Endothelial cell of umbilical vein (primary cell): Measurements from ENCODE around the gene ADI1. TPM values are rescaled to one million over a fixed set of nuclear protein-coding genes. Genes with fewer than 3 reads are reported as not detected.

ENCODE experiments used
- BruUV-seq: library from RNA; stranded (reverse); fragments of 400-500 nt; replicated peaks from 2 replicates; lab custom pipeline; 2021; lab: Mats Ljungman, UMichigan
- CTCF ChIA-PET: fragments of 300-600, 350-600 bp; sonication (Branson Sonifier 250); formaldehyde crosslinking; loops from one replicate; lab custom pipeline; 2021; ENCODE audit warnings: antibody characterized with exemption, inconsistent platforms; lab: Charles Lee
- POLR2A ChIA-PET: fragments of 300-600, 350-600 bp; sonication (Branson Sonifier 250); formaldehyde crosslinking; loops from one replicate; lab custom pipeline; 2021; ENCODE audit warnings: antibody characterized with exemption, inconsistent platforms; lab: Charles Lee
- DNase-seq: peaks from one replicate; pipeline ENCODE4 v3.0.0-alpha.2; 2011; ENCODE audit warnings: low read depth, low spot score
- FAIRE-seq: peaks from 2 replicates; lab custom pipeline; 2011; peaks lifted over from hg19 to GRCh38; lab: Jason Lieb, UNC
- H2AFZ ChIP-seq: 2 replicates; pipeline ENCODE4 v1.6.0; 2012; ENCODE audit warnings: low read depth, low read length, control low read depth, inconsistent platforms
- H3K27ac ChIP-seq: 2 replicates; pipeline ENCODE4 v1.5.1; 2011; ENCODE audit warnings: low read depth, mild to moderate bottlenecking, control low read depth, low read length, moderate library complexity; ENCODE audit not compliant: insufficient read depth
- H3K27me3 ChIP-seq, 2 experiments: 2 replicates each; pipeline versions ENCODE4 v1.6.0 to v1.6.1; 2011; ENCODE audit warnings: low read length in 2 of 2, mixed read lengths in 1 of 2; ENCODE audit not compliant: control insufficient read depth in 2 of 2, insufficient read depth in 2 of 2
- H3K36me3 ChIP-seq, 2 experiments: 2 replicates in 1 of 2; 3 replicates in 1 of 2; pipeline ENCODE4 v1.5.1; 2011; ENCODE audit warnings: low read length in 2 of 2, mild to moderate bottlenecking in 1 of 2, moderate library complexity in 1 of 2; ENCODE audit not compliant: control insufficient read depth in 2 of 2, insufficient read depth in 2 of 2; ENCODE audit errors: extremely low read depth in 1 of 2
- H3K4me1 ChIP-seq: 3 replicates; pipeline ENCODE4 v1.5.1; 2011; ENCODE audit warnings: mild to moderate bottlenecking, low read length; ENCODE audit not compliant: control insufficient read depth, insufficient read depth; ENCODE audit errors: extremely low read depth
- H3K4me2 ChIP-seq: 2 replicates; pipeline ENCODE4 v1.6.1; 2011; ENCODE audit warnings: low read length, control low read depth, mixed read lengths; ENCODE audit not compliant: insufficient read depth
- H3K4me3 ChIP-seq, 3 experiments: fragments of 200-600 bp in 1 of 3; sonication (generic), shearing (Covaris generic) in 1 of 3; replicated peaks in 1 of 3; 2 replicates each; pipeline ENCODE4 v1.5.1; 2011 to 2016; ENCODE audit warnings: control low read depth in 3 of 3, low read length in 3 of 3, mild to moderate bottlenecking in 2 of 3, inconsistent platforms in 1 of 3, low read depth in 1 of 3, moderate library complexity in 1 of 3; ENCODE audit not compliant: insufficient read depth in 1 of 3
- H3K79me2 ChIP-seq: 2 replicates; pipeline ENCODE4 v1.6.0; 2012; ENCODE audit warnings: low read length, inconsistent platforms; ENCODE audit not compliant: control insufficient read depth, insufficient read depth
- H3K9ac ChIP-seq: replicated peaks from 2 replicates; pipeline ENCODE3; 2011; ENCODE audit warnings: low read length, control low read depth; ENCODE audit not compliant: insufficient read depth; ENCODE audit errors: extremely low read depth
- H3K9me1 ChIP-seq: replicated peaks from 3 replicates; pipeline ENCODE4 v1.6.0; 2011; ENCODE audit warnings: mild to moderate bottlenecking, low read length; ENCODE audit not compliant: control insufficient read depth, insufficient read depth; ENCODE audit errors: extremely low read depth
- H3K9me3 ChIP-seq: replicated peaks from 2 replicates; pipeline ENCODE4 v1.5.1; 2012; ENCODE audit warnings: low read length, inconsistent platforms; ENCODE audit not compliant: control insufficient read depth, insufficient read depth
- H4K20me1 ChIP-seq: replicated peaks from 2 replicates; pipeline ENCODE3; 2011; ENCODE audit warnings: mild to moderate bottlenecking, low read length; ENCODE audit not compliant: control insufficient read depth, insufficient read depth; ENCODE audit errors: extremely low read depth
- CTCF ChIP-seq, 2 donors: IDR thresholded peaks; 1 replicate in 1 of 2; 2 replicates in 1 of 2; pipeline ENCODE4 v1.5.1; 2011; ENCODE audit warnings: low read length in 2 of 2, mild to moderate bottlenecking in 2 of 2, moderate library complexity in 2 of 2, control low read depth in 1 of 2, inconsistent platforms in 1 of 2, low read depth in 1 of 2; ENCODE audit not compliant: insufficient read depth in 1 of 2; ENCODE audit errors: extremely low read depth in 1 of 2
- EZH2 ChIP-seq: IDR thresholded peaks from 2 replicates; pipeline ENCODE4 v1.6.1; 2012; ENCODE audit warnings: borderline replicate concordance, low read depth, mild to moderate bottlenecking, moderate library complexity, low read length, inconsistent platforms; ENCODE audit not compliant: severe bottlenecking
- FOS ChIP-seq: IDR thresholded peaks from 2 replicates; pipeline ENCODE4 v1.6.1; 2011; ENCODE audit warnings: mild to moderate bottlenecking, low read length, moderate library complexity, borderline replicate concordance; ENCODE audit not compliant: insufficient read depth
- GATA2 ChIP-seq: IDR thresholded peaks from 2 replicates; pipeline ENCODE4 v1.7.0; 2011; ENCODE audit warnings: low read depth, mild to moderate bottlenecking, moderate library complexity, mixed read lengths, low read length; ENCODE audit not compliant: insufficient read length, insufficient read depth
- MAX ChIP-seq: IDR thresholded peaks from 2 replicates; pipeline ENCODE4 v1.6.1; 2011; ENCODE audit not compliant: insufficient read depth, insufficient read length
- MYC ChIP-seq: IDR thresholded peaks from one replicate; pipeline ENCODE4 v1.6.1; 2011; ENCODE audit warnings: mild to moderate bottlenecking, low read depth, low read length
- POLR2A ChIP-seq: IDR thresholded peaks from 2 replicates; pipeline ENCODE4 v1.6.1; 2012; ENCODE audit warnings: low read depth, mild to moderate bottlenecking, control low read depth, low read length
- POLR2AphosphoS5 ChIP-seq: IDR thresholded peaks from 2 replicates; pipeline ENCODE4 v1.6.1; 2012; ENCODE audit warnings: low read depth, mild to moderate bottlenecking, control low read depth, low read length, moderate library complexity; ENCODE audit not compliant: insufficient read depth
- dilution Hi-C: fragments of 300-500 bp; cut with MboI; formaldehyde crosslinking; loops from one replicate; pipeline ENCODE4 v1.15.0; 2019; ENCODE audit warnings: low sequenced_read_pairs; ENCODE audit not compliant: extremely low pct_ligation_motif_present
- intact Hi-C: fragments of 100-400 bp; cut with micrococcal nuclease; formaldehyde crosslinking; loops from one replicate; pipeline ENCODE4 v1.10.0; 2022
- polyA plus RNA-seq, 4 experiments: library from polyadenylated mRNA; depleted of rRNA in 3 of 4; stranded (reverse) in 3 of 4; unstranded in 1 of 4; fragments of >200 nt; gene quantifications; 2 replicates each; pipeline versions ENCODE4 v1.2.1 to v1.2.3, GENCODE V29; 2011 to 2012; ENCODE audit warnings: missing spikeins in 1 of 4
- total RNA-seq: library from RNA; stranded (reverse); gene quantifications from 2 replicates; pipeline ENCODE4 v1.2.3, GENCODE V29; 2021

The ADI1 gene
- total and polyA plus RNA-seq, 2 donors (not counting 3 experiments of a cell fraction or from before 2014, with no cell fraction given) = 38.6 to 49.7 TPM

GRCh38 chr2:3475771-3476170, 43.6 kb downstream of the ADI1 start:
- H3K27ac ChIP-seq = no peak overlapping the region
- no peaks in the 10 kb centered on the region for H3K27me3 ChIP-seq
- H3K4me1 ChIP-seq = no peaks in the 10 kb centered on the region
- CTCF ChIA-PET = no interaction called here
- H3K4me2 ChIP-seq = no peak overlapping the region
- POLR2A ChIA-PET = no interaction called here
- H3K4me3 ChIP-seq = no peak overlapping the region
- no peaks in the 10 kb centered on the region for H3K9me3 ChIP-seq
- DNase-seq = no peak
- FAIRE-seq = no peak
- intact Hi-C loops = loop anchor here (5.0 kb wide), 1 partner anchor 62 kb away; no protein-coding TSS in a partner anchor
- H3K9ac ChIP-seq = no peak overlapping the region
- no TSS peak for BruUV-seq
- H3K36me3 ChIP-seq = peaks cover 0 to 14% of the 10 kb centered on the region in 2 experiments
- no peaks in the 10 kb centered on the region for H3K79me2 ChIP-seq
- no peak overlapping the region for H2AFZ ChIP-seq
- dilution Hi-C loops = no loop called here
- TF ChIP-seq MAX (no peak), EZH2 (no peak), MYC (no peak)
- no peaks in the 10 kb centered on the region for H4K20me1 ChIP-seq
- no peaks in the 10 kb centered on the region for H3K9me1 ChIP-seq

- CTCF ChIA-PET = interaction anchor here (1.3 to 2.9 kb wide), 3 partner anchors 11 to 49 kb away, joined by 4 to 20 read pairs (median 6); no protein-coding TSS in a partner anchor
- no peak overlapping the region for H3K4me2 ChIP-seq
- intact Hi-C loops (no loop called here), dilution Hi-C loops (no loop called here)
- no peaks in the 10 kb centered on the region for H3K27me3 ChIP-seq
- H3K36me3 ChIP-seq = peaks cover 0 to 12% of the 10 kb centered on the region in 2 experiments
- no peak overlapping the region for H2AFZ ChIP-seq
- POLR2A ChIA-PET = no interaction called here
- FAIRE-seq (no peak), DNase-seq (no peak)
- no peaks in the 10 kb centered on the region for H3K9me1 ChIP-seq
- no TSS peak for BruUV-seq
- H3K79me2 ChIP-seq = no peaks in the 10 kb centered on the region
- no peaks in the 10 kb centered on the region for H3K4me1 ChIP-seq
- TF ChIP-seq CTCF (IDR thresholded peaks at IDR 0.05; ENCODE audit: extremely low read depth in 1 of 2, insufficient read depth in 1 of 2, low read depth in 1 of 2, low read length in 2 of 2) (no peak), FOS (no peak), POLR2AphosphoS5 (no peak), GATA2 (no peak), POLR2A (no peak), MYC (no peak)
- H3K27ac ChIP-seq = no peak overlapping the region
- H3K4me3 ChIP-seq = no peak overlapping the region
- H4K20me1 ChIP-seq = no peaks in the 10 kb centered on the region
- H3K9me3 ChIP-seq = no peaks in the 10 kb centered on the region
- no peak overlapping the region for H3K9ac ChIP-seq
These were observed 46.4 kb downstream of the ADI1 start for GRCh38 chr2:3472966-3473365.
